HUDEP-2 (cell line): Measurements from ENCODE around the gene ZNF837.

Experiments
- DNase-seq, 76 experiments: peaks; one replicate each; lab custom pipeline; 2025; ENCODE audit not compliant: unreplicated experiment in 76 of 76; lab: John Stamatoyannopoulos, UW

Gene ZNF837

DNA sequence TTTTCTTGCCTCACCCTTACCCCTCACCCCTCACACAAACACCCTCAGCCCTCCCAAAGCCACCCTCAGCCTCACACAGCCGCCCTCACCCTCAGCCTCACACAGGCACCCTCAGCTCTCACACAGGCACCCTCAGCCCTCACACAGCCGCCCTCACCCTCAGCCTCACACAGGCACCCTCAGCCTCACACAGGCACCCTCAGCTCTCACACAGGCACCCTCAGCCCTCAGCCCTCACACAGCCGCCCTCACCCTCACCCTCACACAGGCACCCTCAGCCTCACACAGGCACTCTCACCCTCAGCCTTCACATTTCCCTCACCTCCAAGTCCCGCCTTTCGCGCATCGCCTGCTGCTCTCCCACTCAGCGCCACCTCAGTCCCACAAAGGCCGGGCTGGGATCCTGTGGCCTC is 54.3 kb downstream of the ZNF837 start:
- peak in 1 of 76 experiments; percentile 97 for DNase-seq

DNA sequence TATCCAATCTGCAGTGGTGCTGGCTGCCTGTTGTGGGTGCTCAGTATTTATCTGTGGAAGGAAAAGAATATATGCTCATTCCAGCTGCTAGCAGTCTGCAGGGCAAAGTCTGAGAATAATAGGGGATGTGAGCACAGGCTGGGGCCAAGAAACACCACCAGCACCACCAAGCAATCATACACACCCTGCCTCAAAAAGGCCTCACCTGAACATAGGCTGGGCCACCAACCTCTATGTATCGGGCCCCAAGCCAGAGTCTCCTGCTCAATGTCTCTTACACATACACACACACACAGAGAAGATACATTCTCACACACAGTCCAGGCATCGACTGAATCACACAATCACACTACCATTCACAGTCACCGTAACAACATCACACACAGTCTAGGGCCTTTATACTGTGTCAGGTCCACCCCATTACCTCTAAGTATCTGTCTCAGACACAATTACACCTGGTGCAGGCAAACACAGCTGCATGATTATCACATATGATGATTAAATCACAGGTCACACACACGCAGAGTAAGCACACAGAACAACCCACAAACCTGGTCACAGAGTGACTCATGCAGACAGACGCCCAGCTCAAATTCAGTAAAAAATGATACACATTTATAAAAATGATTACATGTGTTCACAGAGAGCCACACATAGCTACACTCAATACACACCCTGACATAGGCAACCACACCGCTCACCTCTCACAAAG is 55.4 kb downstream of the ZNF837 start:
- no peak for DNase-seq

DNA sequence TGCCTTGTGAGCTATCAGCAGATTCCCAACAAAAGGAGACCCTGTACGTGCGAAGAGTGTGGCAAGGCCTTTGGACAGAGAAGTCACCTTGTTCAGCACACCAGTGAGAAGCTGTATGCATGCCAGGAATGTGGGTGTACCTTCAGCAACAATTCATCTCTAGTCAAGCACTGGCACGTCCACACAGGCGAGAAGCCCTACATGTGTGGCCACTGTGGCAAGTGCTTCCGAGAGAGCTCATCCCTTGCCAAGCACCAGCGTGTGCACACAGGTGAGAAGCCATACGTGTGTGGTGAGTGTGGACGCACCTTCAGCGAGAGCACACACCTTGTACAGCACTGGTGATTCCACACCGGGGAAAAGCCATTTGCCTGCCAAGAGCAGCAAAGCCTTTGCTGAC is 61.6 kb downstream of the ZNF837 start:
- DNase-seq, result no peak

DNA sequence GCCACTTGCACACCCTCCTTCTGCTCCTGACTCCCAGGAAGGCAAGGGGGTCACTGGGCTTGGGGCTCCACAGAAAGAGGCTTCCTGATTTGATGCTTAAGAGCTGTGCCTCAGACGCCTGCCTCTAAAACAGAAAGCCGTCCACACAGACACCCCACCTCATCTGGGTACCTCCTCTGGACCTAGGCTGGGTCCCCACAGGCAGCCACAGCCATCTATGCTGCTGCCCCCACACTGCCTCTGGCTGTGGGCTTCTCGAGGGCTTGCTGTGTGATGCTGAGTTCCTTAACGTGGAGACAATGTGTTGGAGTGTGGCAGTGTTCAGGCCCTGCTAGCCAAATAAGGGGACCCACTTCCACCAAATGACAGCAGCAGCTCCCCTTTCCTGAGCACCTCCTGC is 62.5 kb downstream of the ZNF837 start:
- no peak for DNase-seq
